ENCODE data around the gene EYA2.

Gene EYA2

DNA sequence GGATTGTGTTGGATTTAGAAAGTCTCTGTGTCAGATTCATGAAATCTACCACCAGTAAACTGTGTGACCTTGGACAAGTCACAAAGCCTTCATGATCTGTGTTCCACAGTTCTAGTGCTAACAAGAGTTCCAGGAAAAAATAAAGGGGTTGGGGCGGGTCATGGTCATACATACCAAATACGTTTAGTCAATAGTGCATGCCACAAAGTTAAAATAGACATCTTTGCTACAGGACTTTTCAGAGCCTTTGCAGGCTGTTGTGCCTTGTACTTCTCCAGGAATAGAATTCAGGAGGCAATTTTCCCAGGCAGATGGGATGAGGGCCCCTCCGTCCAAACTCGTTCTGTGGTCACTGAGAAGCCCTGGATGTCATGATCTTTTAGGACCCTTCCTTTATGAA lies 127.2 kb downstream of the EYA2 start:
- peaks cover 0 to 3% (median 0%) of the 10 kb centered on the region in 4 donors for H3K4me1 ChIP-seq
- intact Hi-C loops (cut with DNase I; ENCODE audit: low total_unique reads), result no loop called here
- no peaks in the 10 kb centered on the region for H3K36me3 ChIP-seq
- H3K27me3 ChIP-seq, result peaks cover 0 to 19% of the 10 kb centered on the region in 2 donors
- no peak for DNase-seq
- TF ChIP-seq, protein P1, sequence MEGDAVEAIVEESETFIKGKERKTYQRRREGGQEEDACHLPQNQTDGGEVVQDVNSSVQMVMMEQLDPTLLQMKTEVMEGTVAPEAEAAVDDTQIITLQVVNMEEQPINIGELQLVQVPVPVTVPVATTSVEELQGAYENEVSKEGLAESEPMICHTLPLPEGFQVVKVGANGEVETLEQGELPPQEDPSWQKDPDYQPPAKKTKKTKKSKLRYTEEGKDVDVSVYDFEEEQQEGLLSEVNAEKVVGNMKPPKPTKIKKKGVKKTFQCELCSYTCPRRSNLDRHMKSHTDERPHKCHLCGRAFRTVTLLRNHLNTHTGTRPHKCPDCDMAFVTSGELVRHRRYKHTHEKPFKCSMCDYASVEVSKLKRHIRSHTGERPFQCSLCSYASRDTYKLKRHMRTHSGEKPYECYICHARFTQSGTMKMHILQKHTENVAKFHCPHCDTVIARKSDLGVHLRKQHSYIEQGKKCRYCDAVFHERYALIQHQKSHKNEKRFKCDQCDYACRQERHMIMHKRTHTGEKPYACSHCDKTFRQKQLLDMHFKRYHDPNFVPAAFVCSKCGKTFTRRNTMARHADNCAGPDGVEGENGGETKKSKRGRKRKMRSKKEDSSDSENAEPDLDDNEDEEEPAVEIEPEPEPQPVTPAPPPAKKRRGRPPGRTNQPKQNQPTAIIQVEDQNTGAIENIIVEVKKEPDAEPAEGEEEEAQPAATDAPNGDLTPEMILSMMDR (IDR thresholded peaks at IDR 0.05), result no peak
- H3K9me3 ChIP-seq, result no peaks in the 10 kb centered on the region
- H3K4me3 ChIP-seq, result no peak overlapping the region
- no peak overlapping the region for H3K27ac ChIP-seq

DNA sequence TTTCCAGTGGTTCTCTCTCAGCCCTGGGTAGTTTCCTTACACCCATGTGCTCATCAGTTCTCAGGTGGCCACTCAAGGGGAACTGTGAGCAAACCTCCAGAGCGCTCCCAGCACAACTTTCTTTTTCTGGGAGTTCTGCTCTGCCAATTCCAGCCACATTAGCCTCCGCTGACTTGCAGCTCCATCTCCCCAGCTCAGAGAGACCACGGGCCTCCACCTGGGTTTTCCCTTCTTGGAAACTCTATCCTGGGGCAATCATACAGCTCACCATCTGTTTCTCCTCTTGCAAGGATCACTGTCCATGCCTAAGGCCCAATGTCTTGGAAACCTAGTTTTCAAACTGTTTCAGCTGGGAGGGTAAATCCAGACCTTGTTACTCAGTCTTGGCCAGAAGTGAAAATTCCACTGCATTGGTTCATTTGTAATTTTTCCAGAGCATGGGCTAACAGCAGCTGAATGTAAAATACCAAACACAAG lies 129.9 kb downstream of the EYA2 start:
- no peak for DNase-seq
- H3K4me1 ChIP-seq, result no peaks in the 10 kb centered on the region
- peaks cover 0 to 12% (median 6%) of the 10 kb centered on the region in 3 donors for H3K36me3 ChIP-seq
- peaks cover 0 to 13% of the 10 kb centered on the region in 2 donors for H3K27me3 ChIP-seq
- TF ChIP-seq, protein P1 (IDR thresholded peaks at IDR 0.05), result no peak
- no peak overlapping the region for H3K4me3 ChIP-seq
- H3K9me3 ChIP-seq, result peaks cover 0 to 5% (median 0%) of the 10 kb centered on the region in 3 donors
- intact Hi-C loops (cut with DNase I; ENCODE audit: low total_unique reads), result no loop called here
- H3K27ac ChIP-seq, result no peak overlapping the region

DNA sequence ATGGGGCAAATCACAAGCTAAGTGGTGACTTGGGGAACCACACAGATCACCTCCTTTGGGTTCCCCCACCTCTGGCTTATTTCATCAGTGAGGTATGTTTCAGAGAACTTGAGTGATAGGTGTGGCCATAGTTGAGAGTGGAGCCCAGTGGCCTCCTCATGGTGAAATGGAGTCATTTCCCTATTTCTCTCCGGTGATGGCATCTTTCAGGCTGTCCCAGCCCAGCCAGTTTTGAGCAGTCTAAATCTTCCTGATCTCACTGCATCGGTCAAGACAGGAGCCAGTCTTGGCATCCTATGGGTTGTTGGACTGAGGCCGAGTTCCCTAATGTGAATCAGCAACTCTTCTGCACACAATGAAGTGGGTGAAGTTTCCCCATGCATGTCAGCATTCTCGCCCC lies 132.4 kb downstream of the EYA2 start:
- peaks cover 0 to 13% of the 10 kb centered on the region in 2 donors for H3K27me3 ChIP-seq
- peaks cover 0 to 12% (median 6%) of the 10 kb centered on the region in 3 donors for H3K36me3 ChIP-seq
- intact Hi-C loops (cut with DNase I; ENCODE audit: low total_unique reads), result no loop called here
- no peak overlapping the region for H3K4me3 ChIP-seq
- no peak overlapping the region for H3K27ac ChIP-seq
- TF ChIP-seq, protein P1 (IDR thresholded peaks at IDR 0.05), result no peak
- H3K9me3 ChIP-seq, result peaks cover 0 to 5% (median 0%) of the 10 kb centered on the region in 3 donors
- no peaks in the 10 kb centered on the region for H3K4me1 ChIP-seq
- no peak for DNase-seq

DNA sequence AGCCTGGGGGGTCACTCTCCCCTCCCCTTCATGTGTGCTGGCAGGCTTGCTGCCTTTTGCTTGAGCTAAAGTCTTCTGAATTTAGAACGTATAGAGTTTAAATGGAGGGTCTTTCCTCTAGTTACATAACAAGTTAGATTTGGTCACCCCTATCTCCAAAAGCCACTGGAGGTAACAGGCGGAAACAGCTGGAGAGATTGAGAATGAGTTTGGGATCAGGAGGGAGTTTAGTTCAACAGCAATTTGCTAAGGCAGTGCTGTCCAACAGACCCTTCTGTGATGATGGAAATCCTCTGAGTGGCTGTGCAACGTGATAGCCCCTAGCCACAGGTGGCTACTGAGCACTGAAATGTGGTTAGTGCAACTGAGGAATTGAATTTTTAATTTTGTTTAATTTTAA lies 132.8 kb downstream of the EYA2 start:
- intact Hi-C loops (cut with DNase I; ENCODE audit: low total_unique reads), result no loop called here
- TF ChIP-seq, protein P1 (IDR thresholded peaks at IDR 0.05), result no peak
- peaks cover 0 to 13% of the 10 kb centered on the region in 2 donors for H3K27me3 ChIP-seq
- H3K27ac ChIP-seq, result no peak overlapping the region
- no peak overlapping the region for H3K4me3 ChIP-seq
- peaks cover 0 to 5% (median 0%) of the 10 kb centered on the region in 3 donors for H3K9me3 ChIP-seq
- DNase-seq, result no peak
- peaks cover 0 to 12% (median 6%) of the 10 kb centered on the region in 3 donors for H3K36me3 ChIP-seq
- H3K4me1 ChIP-seq, result no peaks in the 10 kb centered on the region

DNA sequence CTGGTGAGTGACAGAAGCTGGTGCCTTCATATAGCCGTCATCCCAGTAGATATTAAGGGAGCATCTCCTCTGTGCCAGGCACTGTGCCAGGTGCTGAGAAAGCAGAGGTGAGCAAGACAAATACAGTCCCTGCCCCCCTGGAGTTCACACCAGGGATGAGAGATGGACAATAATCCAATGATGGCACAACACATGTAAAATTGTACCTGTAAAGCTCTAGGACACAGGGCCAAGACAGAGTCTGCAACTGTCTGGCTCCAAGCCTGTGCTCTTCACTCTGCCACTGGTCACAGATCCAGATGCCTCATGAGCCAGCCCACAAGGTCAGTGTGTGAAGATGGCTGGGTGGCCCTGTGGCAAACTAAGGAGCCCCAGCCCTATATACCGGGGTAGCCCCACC lies 133.8 kb downstream of the EYA2 start:
- H3K36me3 ChIP-seq, result peaks cover 0 to 12% (median 6%) of the 10 kb centered on the region in 3 donors
- TF ChIP-seq, protein P1 (IDR thresholded peaks at IDR 0.05), result no peak
- H3K27ac ChIP-seq, result no peak overlapping the region
- no peak overlapping the region for H3K4me3 ChIP-seq
- H3K4me1 ChIP-seq, result no peaks in the 10 kb centered on the region
- peaks cover 0 to 5% (median 1%) of the 10 kb centered on the region in 3 donors for H3K9me3 ChIP-seq
- peaks cover 0 to 13% of the 10 kb centered on the region in 2 donors for H3K27me3 ChIP-seq
- intact Hi-C loops (cut with DNase I; ENCODE audit: low total_unique reads), result no loop called here
- no peak for DNase-seq

DNA sequence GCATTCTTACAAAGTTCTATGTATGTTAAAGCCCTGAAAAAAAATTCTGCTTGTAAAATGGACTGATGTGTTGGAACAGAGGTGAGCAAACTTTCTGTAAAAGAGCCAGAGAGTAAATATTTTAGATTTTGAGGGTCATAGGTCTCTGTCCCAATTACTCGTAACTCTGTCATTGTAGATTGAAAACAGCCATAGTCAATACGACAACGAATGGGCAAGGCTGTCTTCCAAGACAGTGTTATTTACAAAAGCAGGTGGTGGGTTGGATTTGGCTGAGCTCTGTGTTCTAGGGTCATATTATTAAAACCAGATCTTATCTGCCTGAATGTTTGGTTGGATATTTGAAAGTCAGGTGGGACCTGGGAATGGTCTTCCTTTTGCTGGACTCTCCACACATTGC lies 135.2 kb downstream of the EYA2 start:
- Histone ChIP-seq H3K27me3 (peaks cover 0 to 13% of the 10 kb centered on the region in 2 donors), H3K4me3 (no peak overlapping the region), H3K27ac (no peak overlapping the region), H3K36me3 (peaks cover 0 to 12% (median 6%) of the 10 kb centered on the region in 3 donors), H3K9me3 (peaks cover 0 to 5% (median 5%) of the 10 kb centered on the region in 3 donors), H3K4me1 (no peaks in the 10 kb centered on the region)
- DNase-seq, result no peak
- intact Hi-C loops (cut with DNase I; ENCODE audit: low total_unique reads), result no loop called here
- TF ChIP-seq, protein P1 (IDR thresholded peaks at IDR 0.05), result no peak

Measured in tibial artery (tissue), 4 donors.